Fibroblast of pulmonary artery (primary cell): ENCODE results near the gene ELFN2.

Experiments used
- DNase-seq: peaks from one replicate; pipeline ENCODE4 v3.0.0-alpha.2; 2010; ENCODE audit warnings: low read depth
- H3K4me3 ChIP-seq: replicated peaks from 2 replicates; pipeline ENCODE4 v1.5.1; 2011; ENCODE audit warnings: low read depth, mild to moderate bottlenecking, control low read depth, low read length, moderate library complexity
- TF ChIP-seq, protein P1 (sequence below): IDR thresholded peaks from 2 replicates; pipeline ENCODE4 v1.5.1; 2011; ENCODE audit warnings: mild to moderate bottlenecking, control low read depth, low read length, inconsistent platforms; ENCODE audit errors: missing control alignments

ELFN2 gene

DNA sequence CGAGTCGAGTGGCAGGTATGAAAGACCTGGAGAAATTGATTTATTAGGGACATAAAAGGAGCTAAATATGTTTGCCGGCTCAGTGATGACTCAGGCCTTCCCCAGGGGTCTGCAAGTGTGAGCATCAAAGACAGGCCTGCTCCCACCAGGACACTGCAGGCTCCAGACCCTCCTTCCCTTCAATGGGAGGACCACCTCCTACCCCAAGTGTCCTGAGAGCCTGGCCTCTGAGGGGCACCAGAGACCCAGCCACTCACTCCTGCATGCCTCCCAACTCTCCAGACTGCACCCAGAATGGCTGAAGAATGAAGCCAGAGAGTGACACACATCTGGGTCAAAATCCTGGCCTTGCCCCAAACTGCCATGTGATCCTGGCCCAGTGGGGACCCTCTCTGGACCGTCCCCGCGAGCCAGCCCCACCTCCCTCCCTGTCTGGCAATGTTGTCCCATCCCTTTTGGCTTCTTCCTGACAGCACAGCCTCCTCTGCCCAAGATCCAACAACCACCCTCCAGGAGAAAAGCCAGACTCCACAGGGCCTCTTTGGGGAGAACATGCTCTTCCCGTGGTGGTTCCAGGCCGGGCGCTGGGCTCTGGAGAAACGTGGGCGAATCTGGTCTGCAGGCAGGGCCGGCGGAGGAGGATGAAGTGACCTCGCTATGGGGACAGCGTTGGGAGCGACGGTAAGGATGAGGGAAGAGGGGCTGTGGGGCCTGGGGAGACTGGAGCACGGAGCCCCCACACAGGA lies 108.7 kb downstream of the ELFN2 start:
- no peak for DNase-seq
- no peak overlapping the region for H3K4me3 ChIP-seq
- TF ChIP-seq, protein P1, sequence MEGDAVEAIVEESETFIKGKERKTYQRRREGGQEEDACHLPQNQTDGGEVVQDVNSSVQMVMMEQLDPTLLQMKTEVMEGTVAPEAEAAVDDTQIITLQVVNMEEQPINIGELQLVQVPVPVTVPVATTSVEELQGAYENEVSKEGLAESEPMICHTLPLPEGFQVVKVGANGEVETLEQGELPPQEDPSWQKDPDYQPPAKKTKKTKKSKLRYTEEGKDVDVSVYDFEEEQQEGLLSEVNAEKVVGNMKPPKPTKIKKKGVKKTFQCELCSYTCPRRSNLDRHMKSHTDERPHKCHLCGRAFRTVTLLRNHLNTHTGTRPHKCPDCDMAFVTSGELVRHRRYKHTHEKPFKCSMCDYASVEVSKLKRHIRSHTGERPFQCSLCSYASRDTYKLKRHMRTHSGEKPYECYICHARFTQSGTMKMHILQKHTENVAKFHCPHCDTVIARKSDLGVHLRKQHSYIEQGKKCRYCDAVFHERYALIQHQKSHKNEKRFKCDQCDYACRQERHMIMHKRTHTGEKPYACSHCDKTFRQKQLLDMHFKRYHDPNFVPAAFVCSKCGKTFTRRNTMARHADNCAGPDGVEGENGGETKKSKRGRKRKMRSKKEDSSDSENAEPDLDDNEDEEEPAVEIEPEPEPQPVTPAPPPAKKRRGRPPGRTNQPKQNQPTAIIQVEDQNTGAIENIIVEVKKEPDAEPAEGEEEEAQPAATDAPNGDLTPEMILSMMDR, result no peak
